NCI-H1436 (cell line): Measurements from ENCODE around the gene NCKAP5.

Experiments
- DNase-seq: peaks from one replicate; lab custom pipeline; 2025; lab: John Stamatoyannopoulos, UW

Gene NCKAP5

DNA sequence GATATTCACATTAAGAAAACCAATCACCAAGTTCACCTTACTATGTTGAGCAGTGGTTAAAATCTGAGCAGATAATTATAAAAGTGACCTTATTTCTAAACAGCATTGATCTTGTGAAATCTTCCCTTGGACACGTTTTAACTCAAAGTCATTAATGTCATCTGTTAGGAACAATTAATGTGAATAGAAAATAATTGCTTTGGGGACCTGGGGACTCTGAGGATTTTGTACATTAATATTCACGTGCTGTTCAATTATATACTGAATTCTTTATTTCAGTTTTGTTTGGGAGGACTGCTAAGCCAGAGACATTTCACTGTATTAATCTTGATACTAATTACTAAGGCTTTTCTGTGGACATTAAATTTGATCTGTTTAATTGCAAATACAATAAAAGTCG, 771.2 kb downstream of the NCKAP5 start:
- no peak for DNase-seq

DNA sequence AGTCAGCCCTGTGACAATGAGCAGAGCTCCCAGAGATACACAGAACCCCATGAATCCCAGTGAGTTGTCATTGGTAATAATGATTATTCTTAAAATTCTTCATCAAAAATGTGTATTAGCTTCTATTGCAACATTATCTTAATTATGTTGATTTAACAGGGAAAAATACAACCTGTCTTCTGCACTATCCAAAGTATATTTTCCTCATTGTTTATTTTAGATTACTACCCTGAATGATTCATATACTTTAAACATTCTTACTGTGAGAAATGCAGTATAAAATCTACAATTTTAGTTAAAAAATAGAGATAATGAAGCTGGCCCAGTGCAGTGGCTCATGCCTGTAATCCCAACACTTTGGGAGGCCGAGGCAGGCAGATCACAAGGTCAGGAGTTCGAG, 773.0 kb downstream of the NCKAP5 start:
- no peak for DNase-seq

DNA sequence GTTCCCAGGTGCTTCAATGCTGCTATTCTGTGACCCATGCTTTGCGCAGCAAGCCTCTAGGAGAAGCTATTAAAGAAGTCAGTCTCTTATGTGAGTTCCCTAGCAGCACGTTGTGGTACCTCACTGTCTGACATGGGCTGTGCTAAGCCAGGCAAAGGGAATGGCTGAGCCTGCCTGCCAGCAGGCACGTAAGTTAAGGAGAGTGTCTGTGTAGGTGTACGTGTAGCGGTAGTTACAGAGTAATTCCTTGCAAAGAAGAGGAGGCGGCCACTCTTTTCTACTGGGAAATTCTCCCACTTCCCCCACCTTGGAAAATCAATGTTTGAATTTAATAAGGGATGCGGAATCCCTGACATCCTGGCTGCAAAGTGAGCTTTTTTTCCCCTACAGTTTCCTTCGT, 774.7 kb downstream of the NCKAP5 start:
- no peak for DNase-seq

GRCh38 chr2:132790207-132790785, 778.0 kb downstream of the NCKAP5 start:
- no peak for DNase-seq

DNA sequence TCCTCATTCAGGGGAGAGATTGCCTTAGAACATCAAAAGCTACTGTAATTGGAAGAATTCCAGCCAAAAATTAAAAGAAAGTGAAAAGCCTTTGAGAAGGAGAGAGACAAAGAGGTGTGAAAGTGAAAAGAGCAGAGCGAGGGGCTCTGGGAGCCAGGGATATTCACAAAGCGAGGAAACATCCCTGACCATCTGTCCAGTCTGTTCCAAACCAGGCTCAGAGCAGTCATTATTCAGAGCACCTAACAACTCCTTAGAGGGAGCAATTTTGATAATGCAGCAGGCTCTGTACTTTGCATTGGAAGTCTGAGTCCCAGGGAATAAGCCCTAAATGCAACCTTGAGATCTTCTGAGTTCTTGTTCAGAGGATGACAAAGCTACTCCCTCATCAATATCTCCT, 779.2 kb downstream of the NCKAP5 start:
- no peak for DNase-seq

DNA sequence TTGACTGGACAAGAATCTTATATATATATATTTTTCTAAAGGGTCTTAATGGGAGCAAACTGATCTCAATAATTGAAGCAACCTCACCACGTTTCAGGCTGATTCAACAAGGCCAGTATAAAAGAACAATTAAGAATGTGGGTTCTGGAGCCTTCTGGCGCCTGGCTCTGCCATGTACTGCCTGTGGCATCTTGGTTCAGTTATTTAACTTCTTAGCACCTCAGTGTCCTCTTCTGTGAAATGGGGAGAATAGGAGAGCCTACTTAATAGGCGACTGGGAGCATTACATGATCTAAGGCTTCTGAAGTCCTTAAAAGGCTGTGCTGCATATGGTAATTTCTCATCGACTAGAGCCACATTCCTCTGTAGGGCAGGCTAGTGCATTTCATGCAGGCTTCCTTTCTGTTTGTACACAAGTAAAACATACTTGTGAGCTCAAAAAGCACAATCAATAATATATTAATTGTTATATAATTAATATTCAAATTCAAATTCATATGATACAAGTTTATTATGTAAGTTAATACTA, 779.9 kb downstream of the NCKAP5 start:
- DNase-seq: no peak

DNA sequence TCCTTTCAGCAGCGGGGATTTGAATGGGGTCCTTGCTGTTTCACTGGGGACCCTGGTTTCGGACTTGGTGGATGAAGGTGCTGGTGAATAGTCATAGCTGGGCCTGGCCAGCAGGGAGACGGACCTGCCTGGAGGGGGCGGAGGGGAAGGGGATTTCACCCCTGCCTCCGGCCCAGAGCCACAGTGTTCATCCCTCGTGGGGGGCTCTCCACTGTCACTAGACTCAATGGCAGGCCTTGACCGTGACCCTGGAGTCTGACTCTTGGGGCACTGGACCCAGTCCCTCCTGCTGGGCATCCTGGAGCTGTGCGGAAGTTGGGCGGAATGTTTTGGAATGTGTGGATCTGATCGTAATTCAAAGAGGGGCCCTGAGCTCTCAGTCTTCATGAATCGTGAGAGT, 784.4 kb downstream of the NCKAP5 start:
- DNase-seq: no peak

GRCh38 chr2:132782176-132782783, 786.0 kb downstream of the NCKAP5 start:
- no peak for DNase-seq

- DNase-seq: no peak
Measured at GRCh38 chr2:132780651-132781050, 787.6 kb downstream of the NCKAP5 start.

DNA sequence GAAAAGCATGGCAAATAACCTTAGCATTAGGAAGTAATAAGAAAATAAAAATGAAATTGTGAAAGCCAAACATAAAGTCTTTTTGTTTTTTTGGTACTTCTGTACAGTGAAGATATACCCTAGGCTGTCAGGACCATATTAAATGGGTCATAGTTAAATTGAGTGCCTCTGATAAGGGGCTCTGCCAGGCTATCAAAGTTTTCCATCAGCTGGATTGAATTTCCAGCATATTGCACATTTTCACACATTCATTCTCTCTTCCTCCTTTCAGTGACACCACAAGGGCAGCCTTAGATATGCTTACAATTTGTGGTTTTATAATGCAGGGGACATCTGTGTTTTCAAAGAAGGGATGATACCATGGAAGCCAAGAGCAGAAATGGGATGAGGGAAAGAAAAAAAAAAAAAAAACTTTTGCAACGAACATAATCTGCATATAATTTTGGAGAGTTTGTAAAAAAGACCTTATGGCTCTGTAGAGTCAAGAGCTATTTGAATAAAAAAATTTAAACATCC, 789.0 kb downstream of the NCKAP5 start:
- DNase-seq: no peak

DNA sequence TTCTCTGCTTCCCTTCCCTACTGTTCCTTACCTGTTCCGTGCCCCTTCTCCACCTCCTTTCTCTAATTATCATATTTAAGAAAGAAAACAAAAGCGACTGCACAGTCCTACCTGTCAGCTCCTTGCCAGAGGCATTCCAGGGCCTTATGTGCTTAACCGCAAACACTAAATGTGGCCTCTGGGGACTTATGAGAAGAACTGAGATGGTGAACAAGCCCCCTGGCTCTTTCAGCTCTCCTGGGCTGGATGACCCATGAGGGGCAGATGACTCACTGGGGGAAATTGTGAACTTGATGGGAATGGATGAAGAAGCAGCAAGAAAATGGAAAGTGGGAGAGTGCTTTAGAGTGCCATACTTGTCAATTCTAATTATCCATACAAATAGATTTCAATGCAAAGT, 792.0 kb downstream of the NCKAP5 start:
- peak; percentile 16 for DNase-seq

DNA sequence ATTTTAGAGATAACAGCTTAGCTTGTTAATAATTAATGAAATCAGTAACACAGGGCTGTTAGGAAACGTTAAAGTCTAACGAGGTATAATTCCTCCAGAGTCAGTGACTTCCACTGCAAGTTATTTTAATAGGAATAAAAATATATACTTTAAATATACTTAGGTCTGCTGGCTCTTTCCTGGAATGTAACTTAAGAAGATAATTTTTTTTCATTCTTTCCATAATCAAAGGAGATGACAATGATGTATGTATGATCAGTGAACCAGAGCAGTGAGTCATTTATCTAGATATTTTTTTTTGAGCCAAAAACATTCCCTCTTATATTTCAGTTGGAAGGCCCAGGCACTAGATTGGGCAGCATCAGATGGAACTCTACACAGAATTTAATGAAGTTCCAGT, 794.1 kb downstream of the NCKAP5 start:
- no peak for DNase-seq

- DNase-seq: no peak
Measured at GRCh38 chr2:132773331-132773730, 794.9 kb downstream of the NCKAP5 start.

DNA sequence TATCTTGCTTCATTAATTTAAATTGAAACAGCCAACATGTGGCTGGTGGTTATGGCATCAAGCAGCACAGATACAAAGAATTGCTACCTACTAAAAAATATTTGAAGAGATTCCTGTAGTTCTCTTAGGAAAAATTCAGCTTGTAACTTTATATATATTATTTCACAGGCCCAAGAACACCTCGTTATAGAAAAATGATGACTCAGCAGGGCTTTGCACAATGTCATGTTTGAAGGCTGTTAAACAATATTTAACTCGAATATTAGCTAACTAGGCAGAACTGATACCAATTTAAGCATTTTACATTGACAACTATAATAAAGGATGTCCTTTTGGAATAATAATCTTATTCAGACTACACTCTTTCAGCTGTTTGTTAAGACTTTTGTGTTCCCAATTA, 795.9 kb downstream of the NCKAP5 start:
- no peak for DNase-seq

DNA sequence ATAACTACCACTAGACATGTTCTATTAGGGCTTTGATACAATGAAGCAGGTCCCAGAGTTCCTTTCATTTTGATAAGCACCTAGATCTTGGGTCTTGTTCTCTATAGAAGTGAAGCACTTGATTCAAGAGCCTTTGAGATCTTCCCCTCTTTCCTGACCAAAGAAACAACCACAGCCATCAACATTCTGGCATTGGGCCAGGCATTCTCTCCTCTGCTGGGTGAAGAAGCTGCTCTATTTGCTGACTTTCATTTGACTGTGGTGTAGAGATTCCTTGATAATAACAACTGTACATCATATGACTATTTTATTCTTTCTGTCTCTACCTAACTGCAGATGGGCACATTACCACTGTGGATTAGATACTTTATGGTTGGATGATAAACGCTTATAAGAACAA, 801.7 kb downstream of the NCKAP5 start:
- peak; percentile 6 for DNase-seq

- DNase-seq: no peak
Measured at GRCh38 chr2:132761437-132761836, 806.8 kb downstream of the NCKAP5 start.

DNA sequence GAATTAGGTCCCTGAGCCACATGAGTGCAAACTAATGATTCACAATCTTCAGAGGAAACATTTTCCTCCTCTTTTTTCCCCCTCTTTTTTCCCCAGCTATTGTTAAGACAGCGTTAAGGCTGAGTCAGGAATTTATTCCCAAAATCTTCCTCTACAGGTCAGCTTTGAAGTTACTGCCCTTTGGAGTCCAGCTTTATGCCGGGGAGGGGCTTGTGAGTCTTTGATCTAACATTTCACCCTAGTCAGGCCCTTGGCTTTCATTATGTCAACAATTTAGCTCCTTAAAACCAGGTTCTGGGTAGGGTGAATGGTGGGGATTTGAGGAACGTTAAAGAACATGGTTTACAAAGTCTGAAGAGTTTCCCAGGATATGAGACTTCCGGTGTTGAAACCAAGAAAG, 807.3 kb downstream of the NCKAP5 start:
- DNase-seq: no peak

GRCh38 chr2:132760405-132760804, 807.9 kb downstream of the NCKAP5 start:
- no peak for DNase-seq

DNA sequence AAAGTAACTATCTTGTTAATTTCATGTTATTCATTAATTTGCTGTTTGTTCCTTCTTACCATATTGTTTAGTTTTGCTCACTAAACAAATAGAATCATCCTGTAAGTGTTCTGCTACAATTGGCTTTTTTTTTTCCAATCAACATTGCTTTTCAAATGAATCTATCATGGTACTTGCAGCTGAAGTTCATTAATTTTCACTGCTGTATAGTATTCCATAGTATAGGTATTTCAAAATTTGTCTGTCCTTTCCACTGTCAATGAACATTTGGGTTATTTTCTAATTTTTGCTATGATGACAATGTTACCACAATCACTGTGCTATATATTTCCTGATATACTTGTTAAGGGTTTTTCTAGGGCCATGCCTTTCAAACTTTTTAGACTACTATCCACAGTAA, 809.3 kb downstream of the NCKAP5 start:
- no peak for DNase-seq

DNA sequence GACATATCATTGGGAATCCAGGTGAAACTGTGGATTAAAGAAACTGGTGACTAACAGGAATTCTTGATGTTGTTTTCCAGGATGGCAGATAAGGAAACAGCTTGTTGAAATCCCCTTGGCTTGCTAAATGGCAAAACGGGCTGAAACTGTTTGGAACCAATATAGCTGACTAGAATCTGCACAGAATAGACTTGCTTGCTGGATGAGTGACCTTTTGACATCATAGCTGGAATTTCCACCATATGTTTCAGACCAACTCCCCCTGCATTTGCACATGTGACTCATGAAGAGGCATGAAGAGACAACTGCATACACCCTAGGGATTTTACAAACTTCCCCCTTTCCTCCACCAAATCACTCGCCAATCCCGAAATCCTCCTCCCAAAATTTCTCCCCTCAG, 810.6 kb downstream of the NCKAP5 start:
- no peak for DNase-seq

DNA sequence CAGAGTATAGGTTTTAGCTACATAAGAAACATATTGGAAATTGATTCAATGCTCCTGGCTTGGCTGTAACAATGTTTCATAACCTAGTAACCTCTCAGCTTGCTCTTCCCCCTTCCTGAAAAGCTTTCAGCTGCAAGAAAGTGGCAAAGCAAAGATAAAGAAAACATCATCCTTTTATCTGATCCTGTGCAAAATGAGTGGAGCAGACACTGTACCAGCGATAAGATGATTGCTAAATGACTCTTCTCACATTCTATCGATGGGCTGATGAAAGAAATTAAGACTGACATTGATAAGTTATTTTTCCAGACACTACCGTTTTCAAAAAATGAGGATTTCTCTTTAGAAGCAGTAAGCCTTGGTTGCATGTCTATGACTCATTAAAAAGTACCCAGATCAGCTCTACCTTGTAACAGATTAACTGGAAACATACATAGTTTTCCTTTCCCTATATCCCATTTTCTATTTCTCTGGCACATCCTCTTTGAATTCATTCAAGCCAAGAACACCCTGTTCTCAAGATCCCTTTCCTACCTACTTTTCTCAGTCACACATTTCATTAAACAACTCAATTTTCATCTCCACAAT, 811.2 kb downstream of the NCKAP5 start:
- DNase-seq: no peak

GRCh38 chr2:132754867-132755472, 813.3 kb downstream of the NCKAP5 start:
- DNase-seq: no peak

GRCh38 chr2:132754392-132754791, 813.9 kb downstream of the NCKAP5 start:
- DNase-seq: no peak
